Neural progenitor cell (in vitro differentiated cells): ENCODE measurements around the gene TMEM253.

Experiments
- CTCF ChIP-seq: fragments of 200-600 bp; sonication (generic); IDR thresholded peaks from 2 replicates; pipeline ENCODE4 v1.5.1; 2017; ENCODE audit warnings: antibody characterized with exemption, mild to moderate bottlenecking
- EZH2 ChIP-seq: fragments of 200-600 bp; sonication (generic); IDR thresholded peaks from 2 replicates; pipeline ENCODE4 v1.6.1; 2017; ENCODE audit warnings: antibody characterized with exemption, mild to moderate bottlenecking, moderate library complexity

- TF ChIP-seq CTCF = no peak
- TF ChIP-seq EZH2 = no peak
Measured at GRCh38 chr14:21084998-21085853, 15.6 kb upstream of the TMEM253 start.
